ENCODE measurements around the gene TP53I13. TPM values are rescaled to one million over a fixed set of nuclear protein-coding genes. Genes with fewer than 3 reads are reported as not detected.

TP53I13 gene
- total and polyA plus RNA-seq, 2 donors (not counting 1 experiment from before 2014, with no cell fraction given) = 11.1 to 51.5 TPM

- H3K27ac ChIP-seq (ENCODE audit: insufficient read depth, low read length) = no peak overlapping the region
- H3K79me2 ChIP-seq (ENCODE audit: control insufficient read depth, insufficient read depth, low read length) = no peaks in the 10 kb centered on the region
- H2AFZ ChIP-seq (ENCODE audit: low read length) = no peak overlapping the region
- no peaks in the 10 kb centered on the region for H4K20me1 ChIP-seq (ENCODE audit: control insufficient read depth, extremely low read depth, insufficient read depth, low read length)
- H3K4me3 ChIP-seq (replicated peaks in 1 of 4; ENCODE audit: control extremely low read depth in 1 of 4, insufficient read depth in 1 of 4, low read depth in 3 of 4, low read length in 4 of 4) = no peak overlapping the region
- no peak for DNase-seq (ENCODE audit: low read depth in 2 of 2)
- no peaks in the 10 kb centered on the region for H3K9me3 ChIP-seq (ENCODE audit: control insufficient read depth, insufficient read depth, low read depth, low read length)
- H3K4me2 ChIP-seq (ENCODE audit: extremely low read depth, insufficient read depth, low read length) = no peak overlapping the region
- H3K36me3 ChIP-seq (ENCODE audit: control insufficient read depth, insufficient read depth, low read length) = peaks cover 5% of the 10 kb centered on the region
- no peaks in the 10 kb centered on the region for H3K4me1 ChIP-seq (ENCODE audit: control insufficient read depth, extremely low read depth, insufficient read depth, low read length)
- no peaks in the 10 kb centered on the region for H3K27me3 ChIP-seq (ENCODE audit: control insufficient read depth, insufficient read depth, low read length)
- TF ChIP-seq EZH2 (IDR thresholded peaks at IDR 0.05; ENCODE audit: low read length, missing control alignments) (no peak), CTCF (conservative IDR thresholded peaks at IDR 0.05 in 1 of 2, IDR thresholded peaks at IDR 0.05 in 1 of 2; ENCODE audit: low read depth in 1 of 2, low read length in 2 of 2) (no peak)
- H3K9ac ChIP-seq (ENCODE audit: insufficient read depth, low read length) = no peak overlapping the region
Observed at GRCh38 chr17:29533976-29534375, 34.5 kb upstream of the TP53I13 start.

- peaks cover 1% of the 10 kb centered on the region for H3K36me3 ChIP-seq (ENCODE audit: control insufficient read depth, insufficient read depth, low read length)
Observed at GRCh38 chr17:29544066-29544465, 24.4 kb upstream of the TP53I13 start.

GRCh38 chr17:29546085-29546484, 22.4 kb upstream of the TP53I13 start:
- no peak overlapping the region for H3K4me2 ChIP-seq (ENCODE audit: extremely low read depth, insufficient read depth, low read length)
- peak in 1 of 2 donors; percentile 15 for DNase-seq (ENCODE audit: low read depth in 2 of 2)
- H3K36me3 ChIP-seq (ENCODE audit: control insufficient read depth, insufficient read depth, low read length) = peaks cover 1% of the 10 kb centered on the region
- H3K4me1 ChIP-seq (ENCODE audit: control insufficient read depth, extremely low read depth, insufficient read depth, low read length) = peaks cover 4% of the 10 kb centered on the region
- H3K9ac ChIP-seq (ENCODE audit: insufficient read depth, low read length) = no peak overlapping the region
- H3K4me3 ChIP-seq (replicated peaks in 1 of 4; ENCODE audit: control extremely low read depth in 1 of 4, insufficient read depth in 1 of 4, low read depth in 3 of 4, low read length in 4 of 4) = no peak overlapping the region
- H4K20me1 ChIP-seq (ENCODE audit: control insufficient read depth, extremely low read depth, insufficient read depth, low read length) = no peaks in the 10 kb centered on the region
- no peak overlapping the region for H2AFZ ChIP-seq (ENCODE audit: low read length)
- no peaks in the 10 kb centered on the region for H3K9me3 ChIP-seq (ENCODE audit: control insufficient read depth, insufficient read depth, low read depth, low read length)
- no peak overlapping the region for H3K27ac ChIP-seq (ENCODE audit: insufficient read depth, low read length)
- no peaks in the 10 kb centered on the region for H3K27me3 ChIP-seq (ENCODE audit: control insufficient read depth, insufficient read depth, low read length)
- H3K79me2 ChIP-seq (ENCODE audit: control insufficient read depth, insufficient read depth, low read length) = no peaks in the 10 kb centered on the region
- TF ChIP-seq CTCF (conservative IDR thresholded peaks at IDR 0.05 in 1 of 2, IDR thresholded peaks at IDR 0.05 in 1 of 2; ENCODE audit: low read depth in 1 of 2, low read length in 2 of 2) (no peak), EZH2 (IDR thresholded peaks at IDR 0.05; ENCODE audit: low read length, missing control alignments) (no peak)

More at GRCh38 chr17:29544066-29544465, 24.4 kb upstream of the TP53I13 start:
- Histone ChIP-seq H3K4me2 (ENCODE audit: extremely low read depth, insufficient read depth, low read length) (no peak overlapping the region), H3K4me3 (replicated peaks in 1 of 4; ENCODE audit: control extremely low read depth in 1 of 4, insufficient read depth in 1 of 4, low read depth in 3 of 4, low read length in 4 of 4) (no peak overlapping the region), H2AFZ (ENCODE audit: low read length) (no peak overlapping the region), H3K9me3 (ENCODE audit: control insufficient read depth, insufficient read depth, low read depth, low read length) (no peaks in the 10 kb centered on the region), H4K20me1 (ENCODE audit: control insufficient read depth, extremely low read depth, insufficient read depth, low read length) (no peaks in the 10 kb centered on the region), H3K4me1 (ENCODE audit: control insufficient read depth, extremely low read depth, insufficient read depth, low read length) (no peaks in the 10 kb centered on the region), H3K27ac (ENCODE audit: insufficient read depth, low read length) (no peak overlapping the region), H3K27me3 (ENCODE audit: control insufficient read depth, insufficient read depth, low read length) (no peaks in the 10 kb centered on the region), H3K9ac (ENCODE audit: insufficient read depth, low read length) (no peak overlapping the region), H3K79me2 (ENCODE audit: control insufficient read depth, insufficient read depth, low read length) (no peaks in the 10 kb centered on the region)
- TF ChIP-seq CTCF (conservative IDR thresholded peaks at IDR 0.05 in 1 of 2, IDR thresholded peaks at IDR 0.05 in 1 of 2; ENCODE audit: low read depth in 1 of 2, low read length in 2 of 2) (no peak), EZH2 (IDR thresholded peaks at IDR 0.05; ENCODE audit: low read length, missing control alignments) (no peak)
- DNase-seq (ENCODE audit: low read depth in 2 of 2) = no peak

Data from fibroblast of lung (primary cell).